Adrenal gland (tissue), 5 donors: ENCODE measurements around the gene CCL18.

Experiments used
- POLR2A ChIP-seq, 2 donors: fragments of 450-650 bp; IDR thresholded peaks; one replicate each; pipeline ENCODE4 v1.6.1; 2017; ENCODE audit warnings: antibody characterized with exemption in 2 of 2, mild to moderate bottlenecking in 2 of 2, moderate library complexity in 1 of 2
- TF ChIP-seq, protein P1 (sequence below), 6 experiments: fragments of 450-650 bp in 4 of 6; fragments of 200-600 bp in 2 of 6; sonication (generic) in 1 of 6; IDR thresholded peaks; 1 replicate in 5 of 6; 2 replicates in 1 of 6; pipeline versions ENCODE4 v1.5.1 to v1.8.0; 2016 to 2021; ENCODE audit warnings: antibody characterized with exemption in 6 of 6, mild to moderate bottlenecking in 2 of 6, moderate library complexity in 1 of 6
- donor health status: DM: no; HTN: no; CAD: no.

- TF ChIP-seq, protein P1, sequence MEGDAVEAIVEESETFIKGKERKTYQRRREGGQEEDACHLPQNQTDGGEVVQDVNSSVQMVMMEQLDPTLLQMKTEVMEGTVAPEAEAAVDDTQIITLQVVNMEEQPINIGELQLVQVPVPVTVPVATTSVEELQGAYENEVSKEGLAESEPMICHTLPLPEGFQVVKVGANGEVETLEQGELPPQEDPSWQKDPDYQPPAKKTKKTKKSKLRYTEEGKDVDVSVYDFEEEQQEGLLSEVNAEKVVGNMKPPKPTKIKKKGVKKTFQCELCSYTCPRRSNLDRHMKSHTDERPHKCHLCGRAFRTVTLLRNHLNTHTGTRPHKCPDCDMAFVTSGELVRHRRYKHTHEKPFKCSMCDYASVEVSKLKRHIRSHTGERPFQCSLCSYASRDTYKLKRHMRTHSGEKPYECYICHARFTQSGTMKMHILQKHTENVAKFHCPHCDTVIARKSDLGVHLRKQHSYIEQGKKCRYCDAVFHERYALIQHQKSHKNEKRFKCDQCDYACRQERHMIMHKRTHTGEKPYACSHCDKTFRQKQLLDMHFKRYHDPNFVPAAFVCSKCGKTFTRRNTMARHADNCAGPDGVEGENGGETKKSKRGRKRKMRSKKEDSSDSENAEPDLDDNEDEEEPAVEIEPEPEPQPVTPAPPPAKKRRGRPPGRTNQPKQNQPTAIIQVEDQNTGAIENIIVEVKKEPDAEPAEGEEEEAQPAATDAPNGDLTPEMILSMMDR (IDR thresholded peaks at IDR 0.05): no peak
- no peak for TF ChIP-seq POLR2A (IDR thresholded peaks at IDR 0.05)
Observed at GRCh38 chr17:36019423-36019822, 44.6 kb upstream of the CCL18 start.
